H1 (cell line): ENCODE data around the gene ZNF425. TPM values are rescaled to one million over a fixed set of nuclear protein-coding genes. Genes with fewer than 3 reads are reported as not detected.
A peak's percentile ranks its signal among the peaks of the same experiment; 100 is the strongest.

Source experiments
- CBX5 ChIP-seq: fragments of 300-800, 300-1000 bp; sonication (generic); IDR thresholded peaks from 2 replicates; pipeline ENCODE4 v1.7.1; 2016; ENCODE audit warnings: antibody characterized with exemption, low read length, low read depth
- CBX8 ChIP-seq: fragments of 300-800, 300-1000 bp; sonication (generic); IDR thresholded peaks from 2 replicates; pipeline ENCODE4 v1.7.1; 2016; ENCODE audit warnings: low read depth, low read length, borderline replicate concordance
- CHD1 ChIP-seq: IDR thresholded peaks from 2 replicates; pipeline ENCODE4 v1.6.1; 2012; ENCODE audit warnings: low read depth, low read length, improper control_type of control experiment
- CTCF ChIP-seq, 3 experiments: IDR thresholded peaks; 1 replicate in 2 of 3; 2 replicates in 1 of 3; pipeline versions ENCODE4 v1.5.1 to v1.6.1; 2011; ENCODE audit warnings: low read length in 3 of 3, mild to moderate bottlenecking in 3 of 3, inconsistent platforms in 2 of 3, low read depth in 1 of 3, moderate library complexity in 1 of 3; ENCODE audit not compliant: insufficient read depth in 1 of 3; ENCODE audit errors: control extremely low read depth in 1 of 3
- GABPA ChIP-seq: IDR thresholded peaks from 2 replicates; pipeline ENCODE4 v1.6.1; 2011; ENCODE audit warnings: mild to moderate bottlenecking, low read length, moderate library complexity, borderline replicate concordance; ENCODE audit not compliant: insufficient read depth
- JUN ChIP-seq: IDR thresholded peaks from 2 replicates; pipeline ENCODE4 v1.6.1; 2011; ENCODE audit warnings: low read depth, mild to moderate bottlenecking, improper control_type of control experiment, low read length
- POLR2AphosphoS5 ChIP-seq: IDR thresholded peaks from 2 replicates; pipeline ENCODE4 v1.6.1; 2011; ENCODE audit warnings: low read depth, low read length
- RAD21 ChIP-seq, 2 experiments: IDR thresholded peaks in 1 of 2; conservative IDR thresholded peaks in 1 of 2; 2 replicates each; pipeline ENCODE4 v1.6.1; 2011; ENCODE audit warnings: low read depth in 2 of 2, low read length in 2 of 2, improper control_type of control experiment in 1 of 2, inconsistent platforms in 1 of 2, mild to moderate bottlenecking in 1 of 2, moderate library complexity in 1 of 2
- RBBP5 ChIP-seq: IDR thresholded peaks from 2 replicates; pipeline ENCODE4 v1.7.1; 2012; ENCODE audit warnings: low read depth, mild to moderate bottlenecking, inconsistent platforms, low read length, moderate library complexity, borderline replicate concordance
- RNF2 ChIP-seq: fragments of 200-900, 300-1000 bp; sonication (generic); IDR thresholded peaks from 2 replicates; pipeline ENCODE4 v1.7.1; 2016; ENCODE audit warnings: borderline replicate concordance, low read depth, mild to moderate bottlenecking, antibody characterized with exemption, low read length; ENCODE audit not compliant: poor library complexity, severe bottlenecking; ENCODE audit errors: missing control alignments
- SAP30 ChIP-seq: fragments of 300-600 bp; sonication (generic); IDR thresholded peaks from 2 replicates; pipeline ENCODE4 v1.7.1; 2012; ENCODE audit warnings: low read length, moderate library complexity, mild to moderate bottlenecking, inconsistent platforms; ENCODE audit not compliant: insufficient read depth, insufficient replicate concordance
- SP1 ChIP-seq: IDR thresholded peaks from 2 replicates; pipeline ENCODE4 v1.6.1; 2011; ENCODE audit warnings: low read depth, low read length
- TAF1 ChIP-seq: IDR thresholded peaks from 2 replicates; pipeline ENCODE4 v1.6.1; 2011; ENCODE audit warnings: mild to moderate bottlenecking, low read depth, low read length
- TAF7 ChIP-seq: optimal IDR thresholded peaks from 2 replicates; pipeline ENCODE3; 2011; ENCODE audit warnings: low read depth, mild to moderate bottlenecking, inconsistent platforms, low read length, moderate library complexity, borderline replicate concordance
- polyA plus RNA-seq, 7 experiments: library from polyadenylated mRNA; depleted of rRNA in 3 of 7; stranded (reverse) in 5 of 7; unstranded in 2 of 7; fragments of >200 nt in 5 of 7; fragments of 200-250 nt in 2 of 7; gene quantifications; 1 replicate in 5 of 7; 2 replicates in 1 of 7; 4 replicates in 1 of 7; pipeline versions ENCODE4 v1.2.1 to v1.2.3, GENCODE V29; 2011 to 2013; ENCODE audit warnings: missing spikeins in 2 of 7, mixed read lengths in 2 of 7
- total RNA-seq: library from RNA; stranded (reverse); fragmentation: NEBNext Ultra II Directional; extraction: Animal tissue kit (Norgen Biotek cat#: 25700); gene quantifications from 2 replicates; pipeline ENCODE4 v1.2.1, GENCODE V29; 2021
- TF ChIP-seq, protein P1 (sequence below): IDR thresholded peaks from 2 replicates; pipeline ENCODE4 v1.6.1; 2012; ENCODE audit warnings: inconsistent platforms

Gene ZNF425
- total and polyA plus RNA-seq, 2 of the 8 experiments (the other 6 are each of a cell fraction or from before 2014, with no cell fraction given) = 3.4 to 6.1 TPM

DNA sequence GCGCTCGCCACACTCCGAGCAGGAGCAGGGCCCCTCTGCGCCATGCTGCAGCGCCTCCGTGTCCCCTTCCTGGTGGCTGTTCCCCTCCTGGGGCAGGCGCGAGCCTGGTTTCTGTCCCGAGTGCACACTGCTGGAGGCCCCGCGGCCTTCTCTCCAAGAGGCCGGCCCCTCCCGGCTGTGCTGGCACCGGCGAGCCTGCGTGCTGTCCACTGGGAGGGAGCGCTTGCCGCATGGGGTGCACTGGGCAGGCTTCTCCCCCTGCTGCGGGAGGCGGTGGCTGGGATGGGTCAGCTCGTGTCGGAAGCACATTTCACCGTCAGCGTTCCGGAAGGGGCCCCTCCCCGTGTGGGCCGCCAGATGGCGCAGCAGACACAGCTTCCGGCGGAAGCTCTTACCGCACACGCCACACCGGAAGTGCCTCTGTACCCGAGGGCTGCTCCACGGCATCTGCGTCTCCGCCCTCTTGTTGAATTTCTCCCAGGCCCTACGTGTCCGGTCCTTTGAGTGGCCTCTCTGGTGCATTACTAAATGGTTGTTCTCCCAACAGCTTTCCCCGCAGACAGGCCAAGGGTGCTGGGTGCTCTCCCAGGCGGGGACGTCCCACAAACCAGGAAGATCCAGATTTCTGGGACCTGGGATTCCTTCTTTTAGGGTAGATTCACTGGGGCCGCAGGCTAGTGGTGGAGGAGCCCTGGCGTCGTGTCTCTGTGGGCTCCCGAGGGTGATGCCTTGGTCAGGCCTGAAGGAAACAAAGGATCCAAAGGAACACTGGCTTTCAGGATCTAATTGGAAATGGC, 54.3 kb downstream of the ZNF425 start (continued):
- TF ChIP-seq SAP30 = no peak
- peak; percentile 72 to 75 for TF ChIP-seq RAD21 (IDR thresholded peaks at IDR 0.05 in 1 of 2, conservative IDR thresholded peaks at IDR 0.05 in 1 of 2; ENCODE audit: low read depth in 2 of 2, low read length in 2 of 2)
- peak; percentile 86 to 91 (median 86) for TF ChIP-seq CTCF (IDR thresholded peaks at IDR 0.05; ENCODE audit: control extremely low read depth in 1 of 3, insufficient read depth in 1 of 3, low read depth in 1 of 3, low read length in 3 of 3)
- TF ChIP-seq CHD1 = no peak
- TF ChIP-seq TAF1 = peak; percentile 46; the same call in 1 of the 2 replicates
- peak; percentile 8; the same call in 1 of the 2 replicates for TF ChIP-seq SP1
- TF ChIP-seq RBBP5 = no peak; the same call in 1 of the 2 replicates
- TF ChIP-seq JUN = no peak
- TF ChIP-seq CBX8 = no peak
- TF ChIP-seq RNF2 = no peak
- no peak for TF ChIP-seq CBX5
- peak; percentile 93 for TF ChIP-seq GABPA
- TF ChIP-seq, protein P1, sequence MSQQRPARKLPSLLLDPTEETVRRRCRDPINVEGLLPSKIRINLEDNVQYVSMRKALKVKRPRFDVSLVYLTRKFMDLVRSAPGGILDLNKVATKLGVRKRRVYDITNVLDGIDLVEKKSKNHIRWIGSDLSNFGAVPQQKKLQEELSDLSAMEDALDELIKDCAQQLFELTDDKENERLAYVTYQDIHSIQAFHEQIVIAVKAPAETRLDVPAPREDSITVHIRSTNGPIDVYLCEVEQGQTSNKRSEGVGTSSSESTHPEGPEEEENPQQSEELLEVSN = peak; percentile 59
- TF ChIP-seq POLR2AphosphoS5 = no peak
- TF ChIP-seq TAF7 = no peak
